Measurements from ENCODE around the gene CAT.

The CAT gene

DNA sequence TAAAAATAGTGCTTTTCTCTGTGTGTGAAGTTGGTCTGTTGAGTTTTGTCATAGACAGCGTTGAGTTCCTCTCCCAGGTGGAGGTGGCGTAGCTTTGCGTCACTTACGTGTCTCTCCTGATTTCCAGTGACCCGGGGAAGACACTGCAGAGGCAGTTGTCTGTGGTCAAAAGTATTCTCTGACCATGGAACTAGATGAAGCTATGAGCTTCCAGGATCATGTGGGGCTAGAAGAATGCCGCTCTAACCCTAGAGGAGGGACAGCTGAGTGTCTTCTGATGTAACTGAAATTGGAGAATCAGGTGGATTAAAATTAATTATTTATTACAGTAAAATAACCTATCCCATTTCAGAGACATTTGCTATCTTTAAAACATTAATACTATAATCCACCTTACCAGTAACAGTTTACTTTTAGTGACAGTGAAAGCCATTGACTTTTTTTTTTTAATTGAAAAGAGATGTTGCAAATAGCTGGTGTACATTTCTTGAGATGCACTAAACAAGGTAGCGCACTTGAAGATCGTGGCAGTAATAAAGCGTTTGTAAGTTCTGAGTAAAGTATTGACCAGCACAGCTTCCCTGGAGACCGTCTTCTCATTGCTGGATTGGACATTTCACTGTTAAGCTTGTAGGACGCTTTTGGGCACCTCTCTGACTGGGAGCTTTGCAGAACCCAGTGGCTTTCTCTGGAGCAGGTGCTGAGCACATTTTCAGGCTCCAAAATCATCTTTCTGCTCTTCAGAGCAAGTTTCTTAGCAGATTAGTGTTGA, 9.7 kb downstream of the CAT start:
- TF ChIP-seq CTCF (conservative IDR thresholded peaks at IDR 0.05) (no peak), ZFX (IDR thresholded peaks at IDR 0.05) (no peak)
- H3K27ac ChIP-seq: no peak overlapping the region

- TF ChIP-seq CTCF (conservative IDR thresholded peaks at IDR 0.05) (no peak), ZFX (IDR thresholded peaks at IDR 0.05) (no peak)
- no peak overlapping the region for H3K27ac ChIP-seq
These were observed 10.3 kb downstream of the CAT start for GRCh38 chr11:34449013-34449412.

- no peak overlapping the region for H3K27ac ChIP-seq
- TF ChIP-seq ZFX (IDR thresholded peaks at IDR 0.05): no peak
- no peak for TF ChIP-seq CTCF (conservative IDR thresholded peaks at IDR 0.05)
These were observed 12.3 kb downstream of the CAT start for GRCh38 chr11:34451053-34451452.

GRCh38 chr11:34454308-34455032, 15.7 kb downstream of the CAT start:
- no peak for TF ChIP-seq ZFX (IDR thresholded peaks at IDR 0.05)
- TF ChIP-seq CTCF (conservative IDR thresholded peaks at IDR 0.05): no peak
- H3K27ac ChIP-seq: no peak overlapping the region

DNA sequence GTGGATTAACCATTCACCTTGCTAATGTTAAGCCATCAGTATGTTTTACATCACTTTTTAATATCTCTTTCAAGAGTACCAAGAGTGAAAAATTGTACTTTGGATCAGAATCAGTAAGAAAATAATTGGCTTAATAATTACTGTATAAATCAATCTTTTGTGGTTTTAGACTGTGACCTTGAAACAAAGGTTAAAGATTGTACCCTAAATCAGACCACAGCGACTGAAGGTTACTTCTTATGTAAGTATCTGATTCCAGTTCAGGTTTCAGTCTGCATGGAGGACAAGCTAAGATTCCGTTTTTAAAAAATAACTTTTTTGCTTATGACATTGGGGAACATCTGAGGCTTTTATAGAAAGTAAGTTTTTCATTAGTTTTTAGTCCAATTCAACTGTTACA, 18.9 kb downstream of the CAT start:
- H3K27ac ChIP-seq: no peak overlapping the region
- TF ChIP-seq CTCF (conservative IDR thresholded peaks at IDR 0.05): no peak
- no peak for TF ChIP-seq ZFX (IDR thresholded peaks at IDR 0.05)

GRCh38 chr11:34458525-34458924, 19.8 kb downstream of the CAT start:
- H3K27ac ChIP-seq: no peak overlapping the region
- TF ChIP-seq CTCF (conservative IDR thresholded peaks at IDR 0.05): no peak
- TF ChIP-seq ZFX (IDR thresholded peaks at IDR 0.05): no peak

- TF ChIP-seq ZFX (IDR thresholded peaks at IDR 0.05): no peak
- TF ChIP-seq CTCF (conservative IDR thresholded peaks at IDR 0.05): no peak
- peak overlapping the region; percentile 24; the same call in 1 of the 2 replicates for H3K27ac ChIP-seq
These were observed 20.9 kb downstream of the CAT start for GRCh38 chr11:34459507-34460162.
